Aorta (tissue), 5 donors: ENCODE measurements around the gene KIF15. TPM values are rescaled to one million over a fixed set of nuclear protein-coding genes. Genes with fewer than 3 reads are reported as not detected.

Experiments
- ATAC-seq: fragments of 200-7000 bp; cut with Tn5 transposase; one replicate; pipeline ENCODE4 v1.9.1; 2022; ENCODE audit warnings: moderate library complexity; ENCODE audit not compliant: low FRiP score
- DNase-seq, 2 donors: peaks; one replicate each; pipeline ENCODE4 v3.0.0-alpha.2; 2020
- H3K27ac ChIP-seq, 2 donors: one replicate each; pipeline ENCODE4 v1.5.1; 2013; ENCODE audit warnings: low read length in 2 of 2, mild to moderate bottlenecking in 2 of 2, moderate library complexity in 2 of 2, control low read depth in 1 of 2, inconsistent platforms in 1 of 2, low read depth in 1 of 2
- H3K27me3 ChIP-seq, 2 donors: one replicate each; pipeline ENCODE4 v1.6.1; 2013; ENCODE audit warnings: control low read depth in 1 of 2, low read length in 1 of 2, mild to moderate bottlenecking in 1 of 2, moderate library complexity in 1 of 2; ENCODE audit not compliant: insufficient read depth in 2 of 2, control insufficient read depth in 1 of 2
- H3K36me3 ChIP-seq, 2 donors: one replicate each; pipeline ENCODE4 v1.6.1; 2013; ENCODE audit warnings: control low read depth in 1 of 2, low read length in 1 of 2, mild to moderate bottlenecking in 1 of 2; ENCODE audit not compliant: insufficient read depth in 2 of 2, control insufficient read depth in 1 of 2
- H3K4me1 ChIP-seq, 2 donors: one replicate each; pipeline ENCODE4 v1.6.1; 2013; ENCODE audit warnings: low read length in 2 of 2, control low read depth in 1 of 2, mild to moderate bottlenecking in 1 of 2, moderate library complexity in 1 of 2; ENCODE audit not compliant: insufficient read depth in 2 of 2, control insufficient read depth in 1 of 2
- H3K4me3 ChIP-seq, 2 donors: one replicate each; pipeline ENCODE4 v1.5.1; 2013; ENCODE audit warnings: low read length in 2 of 2, control low read depth in 1 of 2, mild to moderate bottlenecking in 1 of 2
- H3K9me3 ChIP-seq: one replicate; pipeline ENCODE4 v1.6.1; 2013; ENCODE audit warnings: mild to moderate bottlenecking, low read length; ENCODE audit not compliant: control insufficient read depth
- WGBS, 2 donors: extraction: QIAGEN DNeasy Blood & Tissue Kit; methylation state at CpG; one replicate each; pipeline ENCODE4 v1.1.7; 2013; 5-methylcytosine and 5-hydroxymethylcytosine counted together
- intact Hi-C, 2 donors: fragments of 100-400 bp; cut with DNase I; formaldehyde crosslinking; loops; one replicate each; pipeline versions ENCODE4 v1.14.2 to v1.15.0; 2022
- polyA plus RNA-seq, 2 donors: library from polyadenylated mRNA; stranded (reverse); fragments of 200-250 nt; gene quantifications; one replicate each; pipeline ENCODE4 v1.2.3, GENCODE V29; 2013
- total RNA-seq, 2 donors: library from RNA; stranded (reverse); fragmentation: NEBNext Ultra II Directional; extraction: Animal tissue kit (Norgen Biotek cat#: 25700); gene quantifications; one replicate each; pipeline ENCODE4 v1.2.1, GENCODE V29; 2021
- donor health status: healthy with polysubstance abuse.
- donor health status: Bipolar disorder and iron deficiency.
- donor health status: DM: no; HTN: no; CAD: no.
- donor health status: DM: no; HTN: no; CAD: no.
- donor health status: DM: yes; HTN: yes; CAD: no.

KIF15 gene
- total and polyA plus RNA-seq, 4 donors, result 0.49 to 2.1 (median 0.92) TPM

GRCh38 chr3:44883213-44883955, 121.8 kb downstream of the KIF15 start:
- no peak for ATAC-seq
- WGBS, 2 donors, result 96 to 97% methylated on average over 5 of the region's 5 CpGs
- no peaks in the 10 kb centered on the region for H3K9me3 ChIP-seq
- no peak for DNase-seq
- no peaks in the 10 kb centered on the region for H3K36me3 ChIP-seq
- no peaks in the 10 kb centered on the region for H3K4me1 ChIP-seq
- intact Hi-C loops, result no loop called here
- no peaks in the 10 kb centered on the region for H3K27me3 ChIP-seq
- no peak overlapping the region for H3K4me3 ChIP-seq
- no peak overlapping the region for H3K27ac ChIP-seq

GRCh38 chr3:44883999-44884431, 122.4 kb downstream of the KIF15 start:
- DNase-seq, result no peak
- WGBS, 2 donors, result 2 to 7% methylated on average over 4 of the region's 4 CpGs
- Histone ChIP-seq H3K27me3 (no peaks in the 10 kb centered on the region), H3K4me1 (no peaks in the 10 kb centered on the region), H3K27ac (no peak overlapping the region), H3K4me3 (no peak overlapping the region), H3K36me3 (no peaks in the 10 kb centered on the region), H3K9me3 (no peaks in the 10 kb centered on the region)
- peak; percentile 30 for ATAC-seq
- intact Hi-C loops, result no loop called here

DNA sequence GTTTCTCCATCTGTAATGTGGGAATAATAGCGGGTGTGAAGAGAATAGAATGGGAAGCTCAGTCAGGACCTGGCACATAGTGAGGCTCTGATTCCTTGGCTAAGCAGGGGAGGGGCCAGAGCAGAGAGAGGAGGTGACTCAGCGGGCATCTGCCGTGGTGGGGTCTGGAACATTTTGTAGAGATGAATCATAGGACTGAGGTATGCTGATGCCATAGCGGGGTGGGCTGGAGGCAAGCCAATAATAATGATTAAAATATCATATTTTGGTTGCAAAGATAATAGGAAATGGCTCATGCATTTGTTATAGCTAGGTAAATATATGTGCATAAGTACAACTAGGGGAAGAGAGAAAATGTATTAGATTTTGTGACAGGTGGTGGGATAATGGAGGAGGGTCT, 124.0 kb downstream of the KIF15 start:
- DNase-seq, result peak; percentile 78 to 85
- no peaks in the 10 kb centered on the region for H3K27me3 ChIP-seq
- H3K4me3 ChIP-seq, result no peak overlapping the region
- no peaks in the 10 kb centered on the region for H3K4me1 ChIP-seq
- intact Hi-C loops, result no loop called here
- no peak overlapping the region for H3K27ac ChIP-seq
- no peak for ATAC-seq
- 14 to 22% methylated on average over 4 of the region's 4 CpGs for WGBS, 2 donors
- no peaks in the 10 kb centered on the region for H3K36me3 ChIP-seq
- no peaks in the 10 kb centered on the region for H3K9me3 ChIP-seq

GRCh38 chr3:44886561-44886960, 125.0 kb downstream of the KIF15 start:
- Histone ChIP-seq H3K36me3 (no peaks in the 10 kb centered on the region), H3K4me3 (no peak overlapping the region), H3K27ac (no peak overlapping the region), H3K27me3 (no peaks in the 10 kb centered on the region), H3K9me3 (no peaks in the 10 kb centered on the region), H3K4me1 (no peaks in the 10 kb centered on the region)
- no peak for DNase-seq
- WGBS, 2 donors, result 74 to 79% methylated on average over 3 of the region's 3 CpGs
- intact Hi-C loops, result no loop called here
- ATAC-seq, result no peak

DNA sequence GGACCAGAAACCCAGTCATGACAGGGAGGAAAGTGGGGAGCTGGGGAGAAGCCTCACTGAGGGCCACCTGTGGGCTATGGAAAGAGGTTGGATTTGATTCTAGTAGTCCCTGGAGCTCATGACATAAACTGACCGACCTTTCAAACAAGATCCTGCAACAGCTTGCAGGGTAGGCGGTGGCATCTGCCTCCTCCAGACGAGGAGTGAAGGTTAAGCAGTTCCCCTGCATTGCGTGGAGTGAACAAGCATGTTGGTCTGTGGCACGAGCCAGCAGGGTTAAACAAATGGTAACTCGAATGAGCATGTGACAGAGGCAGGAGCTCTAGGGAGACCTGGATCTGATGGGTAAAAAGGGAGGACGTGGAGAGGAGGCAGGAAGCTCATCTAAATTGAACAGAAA, 125.5 kb downstream of the KIF15 start:
- no peak for DNase-seq
- no peaks in the 10 kb centered on the region for H3K36me3 ChIP-seq
- no peak for ATAC-seq
- no peak overlapping the region for H3K27ac ChIP-seq
- H3K27me3 ChIP-seq, result no peaks in the 10 kb centered on the region
- no peaks in the 10 kb centered on the region for H3K4me1 ChIP-seq
- 84 to 87% methylated on average over 7 of the region's 7 CpGs for WGBS, 2 donors
- no peaks in the 10 kb centered on the region for H3K9me3 ChIP-seq
- no peak overlapping the region for H3K4me3 ChIP-seq
- intact Hi-C loops, result no loop called here

GRCh38 chr3:44890258-44890657, 128.7 kb downstream of the KIF15 start:
- H3K4me3 ChIP-seq, result no peak overlapping the region

GRCh38 chr3:44890852-44891251, 129.3 kb downstream of the KIF15 start:
- DNase-seq, result no peak
- no peak for ATAC-seq
- Histone ChIP-seq H3K4me3 (no peak overlapping the region), H3K4me1 (no peaks in the 10 kb centered on the region), H3K9me3 (no peaks in the 10 kb centered on the region), H3K36me3 (no peaks in the 10 kb centered on the region), H3K27me3 (no peaks in the 10 kb centered on the region), H3K27ac (no peak overlapping the region)
- 78 to 80% methylated on average over 3 of the region's 3 CpGs for WGBS, 2 donors
- intact Hi-C loops, result no loop called here

More at GRCh38 chr3:44890258-44890657, 128.7 kb downstream of the KIF15 start:
- ATAC-seq (no peak), DNase-seq (no peak)
- no peak overlapping the region for H3K27ac ChIP-seq
- no peaks in the 10 kb centered on the region for H3K9me3 ChIP-seq
- no peaks in the 10 kb centered on the region for H3K4me1 ChIP-seq
- intact Hi-C loops, result no loop called here
- no peaks in the 10 kb centered on the region for H3K36me3 ChIP-seq
- H3K27me3 ChIP-seq, result no peaks in the 10 kb centered on the region
- WGBS, 2 donors, result 55 to 58% methylated on average over 3 of the region's 3 CpGs

DNA sequence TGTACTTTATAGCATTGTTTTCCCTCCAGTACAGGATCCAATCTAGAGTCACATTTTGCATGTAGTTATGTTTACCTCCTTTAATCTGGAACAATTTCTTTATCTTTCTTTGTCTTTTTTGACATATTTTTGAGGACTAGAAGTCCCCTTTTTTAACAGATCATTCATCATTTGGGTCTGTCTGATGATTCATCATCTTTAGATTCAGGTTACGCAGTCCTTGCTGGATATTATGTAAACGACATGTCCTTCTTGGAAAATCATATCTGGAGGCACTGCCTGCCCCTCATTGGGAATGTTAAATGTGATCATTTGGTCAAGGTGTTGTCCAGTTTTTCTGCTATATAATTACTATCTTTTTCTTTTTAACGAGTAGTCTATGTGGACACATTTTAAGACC, 131.1 kb downstream of the KIF15 start:
- ATAC-seq, result no peak

DNA sequence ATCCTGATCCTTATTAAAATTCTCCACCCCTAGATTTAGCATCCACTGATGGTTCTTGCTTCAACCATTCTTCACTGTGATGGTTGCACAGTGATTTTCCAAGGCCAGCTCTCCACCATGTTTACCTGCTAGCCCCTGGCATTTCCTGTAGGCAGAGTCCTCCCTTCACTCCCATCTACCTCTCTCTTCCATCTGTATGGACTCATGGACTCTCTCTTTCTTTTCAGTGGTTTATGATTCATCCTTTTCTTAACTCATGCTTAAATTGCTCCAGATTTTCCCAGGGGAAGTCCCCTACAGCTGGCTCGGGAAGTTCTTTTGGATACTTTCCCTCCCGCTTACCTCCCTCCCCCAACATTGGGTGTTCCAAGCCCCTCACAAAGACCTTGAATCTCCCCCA, 131.5 kb downstream of the KIF15 start:
- ATAC-seq (no peak), DNase-seq (no peak)
- WGBS, 2 donors, result 39 to 43% methylated on average over 2 of the region's 2 CpGs
- Histone ChIP-seq H3K9me3 (no peaks in the 10 kb centered on the region), H3K27ac (no peak overlapping the region), H3K4me1 (no peaks in the 10 kb centered on the region), H3K36me3 (no peaks in the 10 kb centered on the region), H3K4me3 (no peak overlapping the region), H3K27me3 (no peaks in the 10 kb centered on the region)
- intact Hi-C loops, result no loop called here

More for the DNA sequence above, 131.1 kb downstream of the KIF15 start:
- intact Hi-C loops, result no loop called here
- no peaks in the 10 kb centered on the region for H3K4me1 ChIP-seq
- H3K27me3 ChIP-seq, result no peaks in the 10 kb centered on the region
- no peak overlapping the region for H3K27ac ChIP-seq
- 70 to 89% methylated on average over 3 of the region's 3 CpGs for WGBS, 2 donors
- no peaks in the 10 kb centered on the region for H3K9me3 ChIP-seq
- no peak for DNase-seq
- no peaks in the 10 kb centered on the region for H3K36me3 ChIP-seq
- H3K4me3 ChIP-seq, result no peak overlapping the region
